ELF-1 (cell line): Measurements from ENCODE around the gene PRKCA.

ENCODE experiments used
- DNase-seq: peaks from one replicate; pipeline ENCODE4 v3.0.0-alpha.2; 2016; ENCODE audit warnings: low read depth, low spot score

Gene PRKCA

GRCh38 chr17:66678827-66679226 lies 376.4 kb downstream of the PRKCA start:
- no peak for DNase-seq

GRCh38 chr17:66679631-66680517 lies 377.5 kb downstream of the PRKCA start:
- no peak for DNase-seq

GRCh38 chr17:66682283-66682682 lies 379.9 kb downstream of the PRKCA start:
- DNase-seq = no peak

GRCh38 chr17:66684261-66684660 lies 381.8 kb downstream of the PRKCA start:
- no peak for DNase-seq

GRCh38 chr17:66684731-66685130 lies 382.3 kb downstream of the PRKCA start:
- DNase-seq = no peak

GRCh38 chr17:66686601-66687000 lies 384.2 kb downstream of the PRKCA start:
- no peak for DNase-seq

- no peak for DNase-seq
Observed at GRCh38 chr17:66687570-66688284, 385.3 kb downstream of the PRKCA start.

- no peak for DNase-seq
Observed at GRCh38 chr17:66689221-66689620, 386.8 kb downstream of the PRKCA start.

- DNase-seq = no peak
Observed at GRCh38 chr17:66690166-66690565, 387.8 kb downstream of the PRKCA start.

- DNase-seq = no peak
Observed at GRCh38 chr17:66691644-66692420, 389.4 kb downstream of the PRKCA start.

GRCh38 chr17:66692421-66692690 lies 389.9 kb downstream of the PRKCA start:
- no peak for DNase-seq

GRCh38 chr17:66695098-66695497 lies 392.7 kb downstream of the PRKCA start:
- no peak for DNase-seq

- no peak for DNase-seq
Observed at GRCh38 chr17:66698270-66698669, 395.9 kb downstream of the PRKCA start.

GRCh38 chr17:66701462-66701861 lies 399.0 kb downstream of the PRKCA start:
- no peak for DNase-seq

GRCh38 chr17:66702106-66702936 lies 399.9 kb downstream of the PRKCA start:
- no peak for DNase-seq

GRCh38 chr17:66704858-66705520 lies 402.6 kb downstream of the PRKCA start:
- no peak for DNase-seq

- DNase-seq = peak; percentile 28
Observed at GRCh38 chr17:66706851-66707450, 404.5 kb downstream of the PRKCA start.

GRCh38 chr17:66711401-66711800 lies 409.0 kb downstream of the PRKCA start:
- no peak for DNase-seq

- DNase-seq = peak; percentile 62
Observed at GRCh38 chr17:66711881-66712321, 409.5 kb downstream of the PRKCA start.

GRCh38 chr17:66712453-66712852 lies 410.0 kb downstream of the PRKCA start:
- DNase-seq = no peak
